ENCODE data around the gene CAPN13.

- TF ChIP-seq CTCF (IDR thresholded peaks at IDR 0.05; ENCODE audit: low read length) (no peak), EZH2 (IDR thresholded peaks at IDR 0.05; ENCODE audit: borderline replicate concordance, low read length) (no peak)
Measured at GRCh38 chr2:30766666-30767065, 40.6 kb downstream of the CAPN13 start.
